Head of caudate nucleus (tissue), 42 donors: ENCODE results near the gene PPP6C.
"Not testable (repeated sequence)": the region's sequence is repeated elsewhere in the genome, so short reads cannot be mapped to it uniquely, and the experiment has no call there.

Experiments
- DNase-seq, 42 donors: peaks; one replicate each; pipeline versions ENCODE4 v3.0.0 to v3.0.0-alpha.2; 2020 to 2021; ENCODE audit warnings: mixed read lengths in 7 of 42
- intact Hi-C: fragments of 100-400 bp; cut with DNase I; formaldehyde crosslinking; loops from one replicate; pipeline ENCODE4 v1.15.0; 2022

PPP6C gene

GRCh38 chr9:125147401-125147951 is 42.1 kb downstream of the PPP6C start:
- intact Hi-C loops, result no loop called here

GRCh38 chr9:125146247-125146646 is 43.4 kb downstream of the PPP6C start:
- DNase-seq, result no peak
- intact Hi-C loops, result no loop called here

More at GRCh38 chr9:125147401-125147951, 42.1 kb downstream of the PPP6C start:
- no peak for DNase-seq

GRCh38 chr9:125145425-125145824 is 44.2 kb downstream of the PPP6C start:
- no peak for DNase-seq
- intact Hi-C loops, result no loop called here

GRCh38 chr9:125143377-125144090 is 46.1 kb downstream of the PPP6C start, which contains the start of gene SCAI:
Gene SCAI, minus strand, starts transcription at chr9:125143528. Its CDS starts 91 bp downstream, at chr9:125143437.
- DNase-seq, result peak; percentile 98 to 100 (median 99)
- intact Hi-C loops, result loop anchor here (2.0 kb wide), 1 partner anchor 203 kb away; the partner anchor contains the start of gene GOLGA1

GRCh38 chr9:125142560-125143376 is 46.8 kb downstream of the PPP6C start:
- peak in 21 of 42 donors; percentile 5 to 49 (median 14) for DNase-seq
- intact Hi-C loops, result loop anchor here (2.0 kb wide), 1 partner anchor 202 kb away; the partner anchor contains the start of gene GOLGA1

- intact Hi-C loops, result loop anchor here (2.0 kb wide), 1 partner anchor 201 kb away; the partner anchor contains the start of gene GOLGA1
- DNase-seq, result no peak
Measured at GRCh38 chr9:125141751-125142150, 47.9 kb downstream of the PPP6C start.

GRCh38 chr9:125141251-125141650 is 48.4 kb downstream of the PPP6C start:
- intact Hi-C loops, result no loop called here
- DNase-seq, result no peak

- intact Hi-C loops, result no loop called here
Measured at GRCh38 chr9:125140576-125140975, 49.0 kb downstream of the PPP6C start.

GRCh38 chr9:125137200-125137599 is 52.4 kb downstream of the PPP6C start:
- intact Hi-C loops, result no loop called here
- DNase-seq, result no peak

More at GRCh38 chr9:125140576-125140975, 49.0 kb downstream of the PPP6C start:
- no peak for DNase-seq

- intact Hi-C loops, result no loop called here
- DNase-seq, result no peak
Measured at GRCh38 chr9:125134976-125135375, 54.6 kb downstream of the PPP6C start.

GRCh38 chr9:125133403-125134329 is 55.9 kb downstream of the PPP6C start:
- intact Hi-C loops, result no loop called here
- no peak for DNase-seq

GRCh38 chr9:125131778-125132177 is 57.8 kb downstream of the PPP6C start:
- intact Hi-C loops, result no loop called here
- DNase-seq, result no peak

GRCh38 chr9:125126019-125126746 is 63.4 kb downstream of the PPP6C start:
- intact Hi-C loops, result no loop called here
- peak; percentile 11 to 85 (median 56) for DNase-seq

GRCh38 chr9:125125523-125125922 is 64.1 kb downstream of the PPP6C start:
- intact Hi-C loops, result no loop called here
- DNase-seq, result no peak

- intact Hi-C loops, result no loop called here
- no peak for DNase-seq
Measured at GRCh38 chr9:125121146-125121545, 68.5 kb downstream of the PPP6C start.

GRCh38 chr9:125119643-125120286 is 69.8 kb downstream of the PPP6C start:
- peak in 1 of 42 donors; percentile 3 for DNase-seq
- intact Hi-C loops, result no loop called here

GRCh38 chr9:125118696-125119095 is 70.9 kb downstream of the PPP6C start:
- DNase-seq, intact Hi-C loops: not testable (repeated sequence)
